GM12891 (cell line): ENCODE measurements around the gene UNC13A.

Source experiments
- POLR2A ChIP-seq: IDR thresholded peaks from 2 replicates; pipeline ENCODE4 v1.6.1; 2011; ENCODE audit warnings: low read depth, low read length, control low read depth
- POLR2AphosphoS5 ChIP-seq: IDR thresholded peaks from 2 replicates; pipeline ENCODE4 v1.6.1; 2011; ENCODE audit warnings: low read depth, low read length, control low read depth

DNA sequence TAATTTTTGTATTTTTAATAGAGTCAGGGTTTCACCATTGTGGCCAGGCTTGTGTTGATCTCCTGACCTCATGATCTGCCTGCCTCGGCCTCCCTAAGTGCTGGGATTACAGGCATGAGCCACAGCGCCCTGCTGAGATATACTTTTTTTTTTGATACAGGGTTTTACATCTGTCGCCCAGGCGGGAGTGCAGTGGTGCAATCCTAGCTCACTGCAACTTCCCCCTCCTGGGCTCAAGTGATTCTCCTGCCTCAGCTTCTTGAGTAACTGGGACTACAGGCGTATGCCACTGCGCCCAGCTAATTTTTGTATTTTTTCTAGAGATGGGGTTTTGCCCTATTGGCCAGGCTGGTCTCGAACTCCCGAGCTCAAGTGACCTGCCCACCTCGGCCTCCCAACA is 130.7 kb downstream of the UNC13A start:
- TF ChIP-seq POLR2AphosphoS5, result no peak
- no peak for TF ChIP-seq POLR2A
